ENCODE data around the gene EGFR.

DNA sequence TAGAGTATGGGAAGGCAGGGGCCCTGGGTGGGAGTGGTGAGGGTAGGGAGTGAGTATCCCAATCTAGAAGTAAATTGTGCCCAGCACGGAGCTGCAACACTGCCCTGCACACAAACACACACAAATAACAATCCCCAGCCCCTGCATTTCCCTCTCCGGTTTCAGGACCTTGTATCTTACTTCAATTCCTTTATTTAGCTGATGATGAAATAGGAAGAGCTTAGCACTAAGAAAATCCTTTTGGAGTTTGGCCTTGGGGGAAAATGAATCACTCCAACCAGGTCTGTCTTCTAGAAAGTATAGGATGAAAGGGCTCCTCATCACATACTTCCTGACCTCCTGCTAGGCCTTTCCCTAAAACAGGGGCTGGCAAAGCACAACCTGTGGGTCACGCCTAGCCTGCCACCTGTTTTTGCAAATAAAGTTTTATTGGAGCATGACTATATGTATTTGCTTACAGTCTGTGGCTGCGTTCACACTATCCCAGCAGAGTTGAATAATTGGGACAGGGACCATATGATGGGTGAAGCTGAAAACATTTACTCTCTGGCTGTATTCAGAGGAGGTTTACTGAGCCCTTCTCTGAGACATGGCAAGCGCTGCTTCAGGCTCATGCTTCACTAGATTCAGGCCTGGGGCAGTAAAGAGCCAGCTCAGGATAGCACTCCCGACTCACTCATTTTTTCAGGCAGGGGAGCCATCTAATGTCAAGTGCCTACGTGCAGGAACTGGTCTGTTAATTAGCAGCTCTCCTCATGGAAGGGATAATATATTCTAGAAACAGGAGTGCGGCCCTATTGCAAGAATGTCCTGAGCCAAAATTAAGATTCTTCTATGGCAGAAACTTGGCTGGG lies 111.0 kb downstream of the EGFR start:
- TF ChIP-seq, protein P1, sequence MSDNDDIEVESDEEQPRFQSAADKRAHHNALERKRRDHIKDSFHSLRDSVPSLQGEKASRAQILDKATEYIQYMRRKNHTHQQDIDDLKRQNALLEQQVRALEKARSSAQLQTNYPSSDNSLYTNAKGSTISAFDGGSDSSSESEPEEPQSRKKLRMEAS (IDR thresholded peaks at IDR 0.05; ENCODE audit: low read depth, low read length), result no peak
- TF ChIP-seq POLR2A (IDR thresholded peaks at IDR 0.05; ENCODE audit: extremely low read depth, insufficient read length), result no peak
- no peak for TF ChIP-seq MYC (IDR thresholded peaks at IDR 0.05; ENCODE audit: low read depth, low read length)
- no peak for TF ChIP-seq CTCF (IDR thresholded peaks at IDR 0.05; ENCODE audit: low read depth, low read length)
